HEK293 (cell line): ENCODE measurements around the gene CFAP157.
A peak's percentile ranks its signal among the peaks of the same experiment; 100 is the strongest.

Experiments
- MYNN ChIP-seq: fragments of 450-650 bp; formaldehyde crosslinking; IDR thresholded peaks from 2 replicates; pipeline ENCODE4 v1.5.1; 2016; ENCODE audit warnings: missing biosample characterization, missing genetic modification characterization, borderline replicate concordance
- ZBTB20 ChIP-seq: fragments of 450-650 bp; formaldehyde crosslinking; IDR thresholded peaks from 2 replicates; pipeline ENCODE4 v1.5.1; 2016; ENCODE audit warnings: missing biosample characterization, missing genetic modification characterization
- ZBTB8A ChIP-seq: fragments of 450-650 bp; formaldehyde crosslinking; IDR thresholded peaks from 2 replicates; pipeline ENCODE4 v1.5.1; 2016; ENCODE audit warnings: missing biosample characterization, missing genetic modification characterization
- ZFP3 ChIP-seq: fragments of 450-650 bp; formaldehyde crosslinking; IDR thresholded peaks from 2 replicates; pipeline ENCODE4 v1.5.1; 2016; ENCODE audit warnings: low read depth, missing biosample characterization, missing genetic modification characterization
- ZNF140 ChIP-seq: fragments of 450-650 bp; formaldehyde crosslinking; IDR thresholded peaks from 2 replicates; pipeline ENCODE4 v1.5.1; 2016; ENCODE audit warnings: missing biosample characterization, missing genetic modification characterization
- ZNF184 ChIP-seq: fragments of 450-650 bp; IDR thresholded peaks from 2 replicates; pipeline ENCODE4 v1.5.1; 2018; ENCODE audit warnings: missing biosample characterization, mild to moderate bottlenecking, missing genetic modification characterization
- ZNF211 ChIP-seq: fragments of 450-650 bp; formaldehyde crosslinking; IDR thresholded peaks from 2 replicates; pipeline ENCODE4 v1.5.1; 2016; ENCODE audit warnings: low read depth, missing biosample characterization, missing genetic modification characterization
- ZNF266 ChIP-seq: fragments of 450-650 bp; formaldehyde crosslinking; IDR thresholded peaks from 2 replicates; pipeline ENCODE4 v1.5.1; 2016; ENCODE audit warnings: missing biosample characterization, missing genetic modification characterization, low read depth
- ZNF302 ChIP-seq: fragments of 450-650 bp; formaldehyde crosslinking; IDR thresholded peaks from 2 replicates; pipeline ENCODE4 v1.5.1; 2016; ENCODE audit warnings: missing biosample characterization, missing genetic modification characterization, low read depth
- ZNF560 ChIP-seq: fragments of 450-650 bp; formaldehyde crosslinking; IDR thresholded peaks from 2 replicates; pipeline ENCODE4 v1.5.1; 2017; ENCODE audit warnings: missing biosample characterization, missing genetic modification characterization, borderline replicate concordance
- ZNF624 ChIP-seq: fragments of 450-650 bp; formaldehyde crosslinking; IDR thresholded peaks from 2 replicates; pipeline ENCODE4 v1.5.1; 2017; ENCODE audit warnings: missing biosample characterization, missing genetic modification characterization
- ZNF670 ChIP-seq: fragments of 450-650 bp; formaldehyde crosslinking; IDR thresholded peaks from 2 replicates; pipeline ENCODE4 v1.5.1; 2016; ENCODE audit warnings: missing biosample characterization, missing genetic modification characterization, low read depth
- ZNF707 ChIP-seq: fragments of 450-650 bp; formaldehyde crosslinking; IDR thresholded peaks from 2 replicates; pipeline ENCODE4 v1.5.1; 2016; ENCODE audit warnings: missing biosample characterization, missing genetic modification characterization
- ZXDB ChIP-seq: fragments of 450-650 bp; formaldehyde crosslinking; IDR thresholded peaks from 2 replicates; pipeline ENCODE4 v1.5.1; 2016; ENCODE audit warnings: missing biosample characterization, missing genetic modification characterization
- TF ChIP-seq, protein P1 (sequence below): fragments of 450-650 bp; IDR thresholded peaks from 2 replicates; pipeline ENCODE4 v1.5.1; 2018; ENCODE audit warnings: missing biosample characterization, mild to moderate bottlenecking, missing genetic modification characterization
- TF ChIP-seq, protein P2 (sequence below): fragments of 450-650 bp; formaldehyde crosslinking; IDR thresholded peaks from 2 replicates; pipeline ENCODE4 v1.5.1; 2016; ENCODE audit warnings: missing biosample characterization, missing genetic modification characterization
- TF ChIP-seq, protein P3 (sequence below): fragments of 450-650 bp; formaldehyde crosslinking; IDR thresholded peaks from 2 replicates; pipeline ENCODE4 v1.5.1; 2017; ENCODE audit warnings: missing biosample characterization, missing genetic modification characterization
- TF ChIP-seq, protein P4 (sequence below): fragments of 450-650 bp; formaldehyde crosslinking; IDR thresholded peaks from 2 replicates; pipeline ENCODE4 v1.5.1; 2016; ENCODE audit warnings: missing biosample characterization, missing genetic modification characterization
- TF ChIP-seq, protein P5 (sequence below): fragments of 450-650 bp; formaldehyde crosslinking; conservative IDR thresholded peaks from 2 replicates; pipeline ENCODE4 v1.5.1; 2016; ENCODE audit warnings: low read depth, missing biosample characterization, missing genetic modification characterization
- TF ChIP-seq, protein P6 (sequence below): fragments of 450-650 bp; formaldehyde crosslinking; IDR thresholded peaks from 2 replicates; pipeline ENCODE4 v1.5.0; 2017; ENCODE audit warnings: missing biosample characterization, missing genetic modification characterization, borderline replicate concordance
- TF ChIP-seq, protein P7 (sequence below): fragments of 450-650 bp; formaldehyde crosslinking; IDR thresholded peaks from 2 replicates; pipeline ENCODE4 v1.5.1; 2016; ENCODE audit warnings: missing biosample characterization, missing genetic modification characterization

CFAP157 gene

DNA sequence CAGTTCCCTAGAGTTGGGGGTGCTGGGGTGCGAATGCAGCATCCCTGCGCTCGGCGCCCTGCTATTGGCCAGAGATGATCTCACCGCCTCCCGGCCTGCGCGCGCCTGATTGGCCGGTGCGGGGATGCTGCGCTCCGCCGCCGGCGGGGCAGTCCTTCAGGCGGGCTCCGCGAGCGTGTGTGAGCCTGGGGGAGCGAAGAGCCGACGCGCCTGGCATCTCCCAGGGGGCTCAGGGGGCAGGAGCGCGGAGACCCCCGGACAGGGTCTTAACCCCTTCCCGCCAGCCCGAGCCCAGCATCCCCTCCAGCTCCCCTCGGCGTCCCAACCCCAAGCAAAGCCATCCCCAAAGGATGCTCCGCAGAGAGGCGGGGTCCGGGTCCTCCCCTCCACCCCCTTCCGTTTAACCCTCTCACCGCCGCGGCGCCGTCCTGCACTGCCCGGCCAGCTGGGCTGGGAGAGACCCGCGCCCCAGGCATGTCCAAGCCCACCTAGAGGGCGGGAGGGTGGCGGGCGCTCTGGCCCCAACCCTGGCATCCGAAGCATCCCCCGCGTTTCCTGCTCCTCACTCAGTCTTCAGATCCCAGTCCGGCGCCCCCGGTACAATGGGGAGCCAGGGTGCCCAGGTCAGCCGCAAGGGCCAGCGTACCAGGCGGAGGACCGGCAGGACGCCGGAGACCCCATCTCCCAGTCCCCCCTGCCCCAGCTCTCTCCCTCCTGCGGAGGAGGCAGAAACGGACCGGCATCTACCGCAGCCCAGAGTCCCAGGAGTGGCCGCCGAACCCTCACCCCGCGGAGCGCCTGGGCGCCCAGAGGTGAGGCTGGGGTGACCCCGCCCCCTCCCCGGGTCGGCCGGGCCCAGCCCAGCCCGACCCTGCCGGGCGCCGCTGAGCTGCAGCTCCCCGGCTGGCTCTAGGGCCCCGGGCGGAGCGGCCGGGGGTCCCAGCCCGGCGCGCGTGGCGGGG, 47.6 kb downstream of the CFAP157 start (continued):
- TF ChIP-seq, protein P1, sequence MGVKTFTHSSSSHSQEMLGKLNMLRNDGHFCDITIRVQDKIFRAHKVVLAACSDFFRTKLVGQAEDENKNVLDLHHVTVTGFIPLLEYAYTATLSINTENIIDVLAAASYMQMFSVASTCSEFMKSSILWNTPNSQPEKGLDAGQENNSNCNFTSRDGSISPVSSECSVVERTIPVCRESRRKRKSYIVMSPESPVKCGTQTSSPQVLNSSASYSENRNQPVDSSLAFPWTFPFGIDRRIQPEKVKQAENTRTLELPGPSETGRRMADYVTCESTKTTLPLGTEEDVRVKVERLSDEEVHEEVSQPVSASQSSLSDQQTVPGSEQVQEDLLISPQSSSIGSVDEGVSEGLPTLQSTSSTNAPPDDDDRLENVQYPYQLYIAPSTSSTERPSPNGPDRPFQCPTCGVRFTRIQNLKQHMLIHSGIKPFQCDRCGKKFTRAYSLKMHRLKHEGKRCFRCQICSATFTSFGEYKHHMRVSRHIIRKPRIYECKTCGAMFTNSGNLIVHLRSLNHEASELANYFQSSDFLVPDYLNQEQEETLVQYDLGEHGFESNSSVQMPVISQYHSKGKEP (tag by site-specific recombination) = no peak
- TF ChIP-seq ZNF560 (tag by site-specific recombination) (no peak), ZNF184 (tag by site-specific recombination) (no peak), ZNF624 (tag by site-specific recombination) (no peak), ZNF266 (tag by site-specific recombination) (no peak), ZNF302 (tag by site-specific recombination) (no peak), ZNF707 (no peak), ZBTB8A (tag by site-specific recombination) (no peak), ZNF670 (tag by site-specific recombination) (no peak), ZXDB (tag by site-specific recombination) (0 out of 2 replicates have a peak, but pooled peaks have one; percentile 19), ZBTB20 (tag by site-specific recombination) (no peak), ZNF140 (tag by site-specific recombination) (no peak), ZFP3 (tag by site-specific recombination) (no peak), ZNF211 (tag by site-specific recombination) (no peak), MYNN (tag by site-specific recombination) (no peak)
- TF ChIP-seq, protein P2, sequence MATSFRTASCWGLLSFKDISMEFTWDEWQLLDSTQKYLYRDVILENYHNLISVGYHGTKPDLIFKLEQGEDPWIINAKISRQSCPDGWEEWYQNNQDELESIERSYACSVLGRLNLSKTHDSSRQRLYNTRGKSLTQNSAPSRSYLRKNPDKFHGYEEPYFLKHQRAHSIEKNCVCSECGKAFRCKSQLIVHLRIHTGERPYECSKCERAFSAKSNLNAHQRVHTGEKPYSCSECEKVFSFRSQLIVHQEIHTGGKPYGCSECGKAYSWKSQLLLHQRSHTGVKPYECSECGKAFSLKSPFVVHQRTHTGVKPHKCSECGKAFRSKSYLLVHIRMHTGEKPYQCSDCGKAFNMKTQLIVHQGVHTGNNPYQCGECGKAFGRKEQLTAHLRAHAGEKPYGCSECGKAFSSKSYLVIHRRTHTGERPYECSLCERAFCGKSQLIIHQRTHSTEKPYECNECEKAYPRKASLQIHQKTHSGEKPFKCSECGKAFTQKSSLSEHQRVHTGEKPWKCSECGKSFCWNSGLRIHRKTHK (tag by site-specific recombination) = no peak
- TF ChIP-seq, protein P3, sequence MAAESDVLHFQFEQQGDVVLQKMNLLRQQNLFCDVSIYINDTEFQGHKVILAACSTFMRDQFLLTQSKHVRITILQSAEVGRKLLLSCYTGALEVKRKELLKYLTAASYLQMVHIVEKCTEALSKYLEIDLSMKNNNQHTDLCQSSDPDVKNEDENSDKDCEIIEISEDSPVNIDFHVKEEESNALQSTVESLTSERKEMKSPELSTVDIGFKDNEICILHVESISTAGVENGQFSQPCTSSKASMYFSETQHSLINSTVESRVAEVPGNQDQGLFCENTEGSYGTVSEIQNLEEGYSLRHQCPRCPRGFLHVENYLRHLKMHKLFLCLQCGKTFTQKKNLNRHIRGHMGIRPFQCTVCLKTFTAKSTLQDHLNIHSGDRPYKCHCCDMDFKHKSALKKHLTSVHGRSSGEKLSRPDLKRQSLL = no peak
- TF ChIP-seq, protein P4, sequence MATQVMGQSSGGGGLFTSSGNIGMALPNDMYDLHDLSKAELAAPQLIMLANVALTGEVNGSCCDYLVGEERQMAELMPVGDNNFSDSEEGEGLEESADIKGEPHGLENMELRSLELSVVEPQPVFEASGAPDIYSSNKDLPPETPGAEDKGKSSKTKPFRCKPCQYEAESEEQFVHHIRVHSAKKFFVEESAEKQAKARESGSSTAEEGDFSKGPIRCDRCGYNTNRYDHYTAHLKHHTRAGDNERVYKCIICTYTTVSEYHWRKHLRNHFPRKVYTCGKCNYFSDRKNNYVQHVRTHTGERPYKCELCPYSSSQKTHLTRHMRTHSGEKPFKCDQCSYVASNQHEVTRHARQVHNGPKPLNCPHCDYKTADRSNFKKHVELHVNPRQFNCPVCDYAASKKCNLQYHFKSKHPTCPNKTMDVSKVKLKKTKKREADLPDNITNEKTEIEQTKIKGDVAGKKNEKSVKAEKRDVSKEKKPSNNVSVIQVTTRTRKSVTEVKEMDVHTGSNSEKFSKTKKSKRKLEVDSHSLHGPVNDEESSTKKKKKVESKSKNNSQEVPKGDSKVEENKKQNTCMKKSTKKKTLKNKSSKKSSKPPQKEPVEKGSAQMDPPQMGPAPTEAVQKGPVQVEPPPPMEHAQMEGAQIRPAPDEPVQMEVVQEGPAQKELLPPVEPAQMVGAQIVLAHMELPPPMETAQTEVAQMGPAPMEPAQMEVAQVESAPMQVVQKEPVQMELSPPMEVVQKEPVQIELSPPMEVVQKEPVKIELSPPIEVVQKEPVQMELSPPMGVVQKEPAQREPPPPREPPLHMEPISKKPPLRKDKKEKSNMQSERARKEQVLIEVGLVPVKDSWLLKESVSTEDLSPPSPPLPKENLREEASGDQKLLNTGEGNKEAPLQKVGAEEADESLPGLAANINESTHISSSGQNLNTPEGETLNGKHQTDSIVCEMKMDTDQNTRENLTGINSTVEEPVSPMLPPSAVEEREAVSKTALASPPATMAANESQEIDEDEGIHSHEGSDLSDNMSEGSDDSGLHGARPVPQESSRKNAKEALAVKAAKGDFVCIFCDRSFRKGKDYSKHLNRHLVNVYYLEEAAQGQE (tag by site-specific recombination) = no peak
- TF ChIP-seq, protein P5, sequence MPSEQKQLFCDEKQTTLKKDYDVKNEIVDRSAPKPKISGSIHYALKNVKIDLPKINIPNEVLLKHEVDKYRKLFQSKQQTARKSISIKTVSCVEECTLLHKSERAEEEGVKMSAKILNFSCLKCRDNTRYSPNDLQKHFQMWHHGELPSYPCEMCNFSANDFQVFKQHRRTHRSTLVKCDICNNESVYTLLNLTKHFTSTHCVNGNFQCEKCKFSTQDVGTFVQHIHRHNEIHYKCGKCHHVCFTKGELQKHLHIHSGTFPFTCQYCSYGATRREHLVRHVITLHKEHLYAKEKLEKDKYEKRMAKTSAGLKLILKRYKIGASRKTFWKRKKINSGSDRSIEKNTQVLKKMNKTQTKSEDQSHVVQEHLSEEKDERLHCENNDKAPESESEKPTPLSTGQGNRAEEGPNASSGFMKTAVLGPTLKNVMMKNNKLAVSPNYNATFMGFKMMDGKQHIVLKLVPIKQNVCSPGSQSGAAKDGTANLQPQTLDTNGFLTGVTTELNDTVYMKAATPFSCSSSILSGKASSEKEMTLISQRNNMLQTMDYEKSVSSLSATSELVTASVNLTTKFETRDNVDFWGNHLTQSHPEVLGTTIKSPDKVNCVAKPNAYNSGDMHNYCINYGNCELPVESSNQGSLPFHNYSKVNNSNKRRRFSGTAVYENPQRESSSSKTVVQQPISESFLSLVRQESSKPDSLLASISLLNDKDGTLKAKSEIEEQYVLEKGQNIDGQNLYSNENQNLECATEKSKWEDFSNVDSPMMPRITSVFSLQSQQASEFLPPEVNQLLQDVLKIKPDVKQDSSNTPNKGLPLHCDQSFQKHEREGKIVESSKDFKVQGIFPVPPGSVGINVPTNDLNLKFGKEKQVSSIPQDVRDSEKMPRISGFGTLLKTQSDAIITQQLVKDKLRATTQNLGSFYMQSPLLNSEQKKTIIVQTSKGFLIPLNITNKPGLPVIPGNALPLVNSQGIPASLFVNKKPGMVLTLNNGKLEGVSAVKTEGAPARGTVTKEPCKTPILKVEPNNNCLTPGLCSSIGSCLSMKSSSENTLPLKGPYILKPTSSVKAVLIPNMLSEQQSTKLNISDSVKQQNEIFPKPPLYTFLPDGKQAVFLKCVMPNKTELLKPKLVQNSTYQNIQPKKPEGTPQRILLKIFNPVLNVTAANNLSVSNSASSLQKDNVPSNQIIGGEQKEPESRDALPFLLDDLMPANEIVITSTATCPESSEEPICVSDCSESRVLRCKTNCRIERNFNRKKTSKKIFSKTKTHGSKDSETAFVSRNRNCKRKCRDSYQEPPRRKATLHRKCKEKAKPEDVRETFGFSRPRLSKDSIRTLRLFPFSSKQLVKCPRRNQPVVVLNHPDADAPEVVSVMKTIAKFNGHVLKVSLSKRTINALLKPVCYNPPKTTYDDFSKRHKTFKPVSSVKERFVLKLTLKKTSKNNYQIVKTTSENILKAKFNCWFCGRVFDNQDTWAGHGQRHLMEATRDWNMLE (tag by site-specific recombination) = no peak
- TF ChIP-seq, protein P6, sequence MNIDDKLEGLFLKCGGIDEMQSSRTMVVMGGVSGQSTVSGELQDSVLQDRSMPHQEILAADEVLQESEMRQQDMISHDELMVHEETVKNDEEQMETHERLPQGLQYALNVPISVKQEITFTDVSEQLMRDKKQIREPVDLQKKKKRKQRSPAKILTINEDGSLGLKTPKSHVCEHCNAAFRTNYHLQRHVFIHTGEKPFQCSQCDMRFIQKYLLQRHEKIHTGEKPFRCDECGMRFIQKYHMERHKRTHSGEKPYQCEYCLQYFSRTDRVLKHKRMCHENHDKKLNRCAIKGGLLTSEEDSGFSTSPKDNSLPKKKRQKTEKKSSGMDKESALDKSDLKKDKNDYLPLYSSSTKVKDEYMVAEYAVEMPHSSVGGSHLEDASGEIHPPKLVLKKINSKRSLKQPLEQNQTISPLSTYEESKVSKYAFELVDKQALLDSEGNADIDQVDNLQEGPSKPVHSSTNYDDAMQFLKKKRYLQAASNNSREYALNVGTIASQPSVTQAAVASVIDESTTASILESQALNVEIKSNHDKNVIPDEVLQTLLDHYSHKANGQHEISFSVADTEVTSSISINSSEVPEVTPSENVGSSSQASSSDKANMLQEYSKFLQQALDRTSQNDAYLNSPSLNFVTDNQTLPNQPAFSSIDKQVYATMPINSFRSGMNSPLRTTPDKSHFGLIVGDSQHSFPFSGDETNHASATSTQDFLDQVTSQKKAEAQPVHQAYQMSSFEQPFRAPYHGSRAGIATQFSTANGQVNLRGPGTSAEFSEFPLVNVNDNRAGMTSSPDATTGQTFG (tag by site-specific recombination) = no peak
- TF ChIP-seq, protein P7, sequence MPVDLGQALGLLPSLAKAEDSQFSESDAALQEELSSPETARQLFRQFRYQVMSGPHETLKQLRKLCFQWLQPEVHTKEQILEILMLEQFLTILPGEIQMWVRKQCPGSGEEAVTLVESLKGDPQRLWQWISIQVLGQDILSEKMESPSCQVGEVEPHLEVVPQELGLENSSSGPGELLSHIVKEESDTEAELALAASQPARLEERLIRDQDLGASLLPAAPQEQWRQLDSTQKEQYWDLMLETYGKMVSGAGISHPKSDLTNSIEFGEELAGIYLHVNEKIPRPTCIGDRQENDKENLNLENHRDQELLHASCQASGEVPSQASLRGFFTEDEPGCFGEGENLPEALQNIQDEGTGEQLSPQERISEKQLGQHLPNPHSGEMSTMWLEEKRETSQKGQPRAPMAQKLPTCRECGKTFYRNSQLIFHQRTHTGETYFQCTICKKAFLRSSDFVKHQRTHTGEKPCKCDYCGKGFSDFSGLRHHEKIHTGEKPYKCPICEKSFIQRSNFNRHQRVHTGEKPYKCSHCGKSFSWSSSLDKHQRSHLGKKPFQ (tag by site-specific recombination) = no peak
